SK-N-DZ (cell line): Measurements from ENCODE around the gene FLVCR1.
"Not testable (repeated sequence)": the region's sequence is repeated elsewhere in the genome, so short reads cannot be mapped to it uniquely, and the experiment has no call there.

ENCODE experiments used
- DNase-seq: peaks from one replicate; pipeline ENCODE4 v3.0.0-alpha.2; 2015; ENCODE audit warnings: low spot score

FLVCR1 gene

GRCh38 chr1:212860713-212861581 is 2.9 kb downstream of the FLVCR1 start:
- no peak for DNase-seq

- DNase-seq, result no peak
These were observed 4.1 kb downstream of the FLVCR1 start for GRCh38 chr1:212862111-212862690.

GRCh38 chr1:212863345-212863744 is 5.3 kb downstream of the FLVCR1 start:
- DNase-seq, result not testable (repeated sequence)

- no peak for DNase-seq
These were observed 6.1 kb downstream of the FLVCR1 start for GRCh38 chr1:212864201-212864600.

GRCh38 chr1:212867192-212867591 is 9.1 kb downstream of the FLVCR1 start:
- no peak for DNase-seq

GRCh38 chr1:212871976-212872375 is 13.9 kb downstream of the FLVCR1 start:
- no peak for DNase-seq

GRCh38 chr1:212873518-212873917 is 15.4 kb downstream of the FLVCR1 start:
- no peak for DNase-seq

GRCh38 chr1:212878418-212878817 is 20.3 kb downstream of the FLVCR1 start:
- no peak for DNase-seq

- DNase-seq, result no peak
These were observed 22.0 kb downstream of the FLVCR1 start for GRCh38 chr1:212879947-212880690.

GRCh38 chr1:212884592-212884991 is 26.5 kb downstream of the FLVCR1 start:
- no peak for DNase-seq

- no peak for DNase-seq
These were observed 34.0 kb downstream of the FLVCR1 start for GRCh38 chr1:212892108-212892507.

- no peak for DNase-seq
These were observed 41.8 kb downstream of the FLVCR1 start for GRCh38 chr1:212899845-212900244.

- DNase-seq, result no peak
These were observed 43.2 kb downstream of the FLVCR1 start for GRCh38 chr1:212901290-212901689.

GRCh38 chr1:212902054-212902453 is 44.0 kb downstream of the FLVCR1 start:
- no peak for DNase-seq

- no peak for DNase-seq
These were observed 45.6 kb downstream of the FLVCR1 start for GRCh38 chr1:212903664-212904063.

GRCh38 chr1:212908071-212908470 is 50.0 kb downstream of the FLVCR1 start:
- DNase-seq, result not testable (repeated sequence)

GRCh38 chr1:212908971-212909370 is 50.9 kb downstream of the FLVCR1 start:
- DNase-seq, result no peak

GRCh38 chr1:212909652-212910063 is 51.6 kb downstream of the FLVCR1 start:
- DNase-seq, result no peak

- not testable (repeated sequence) for DNase-seq
These were observed 52.1 kb downstream of the FLVCR1 start for GRCh38 chr1:212910213-212910612.

GRCh38 chr1:212913638-212914037 is 55.6 kb downstream of the FLVCR1 start:
- not testable (repeated sequence) for DNase-seq

- not testable (repeated sequence) for DNase-seq
These were observed 56.0 kb downstream of the FLVCR1 start for GRCh38 chr1:212914110-212914509.

- no peak for DNase-seq
These were observed 56.7 kb downstream of the FLVCR1 start for GRCh38 chr1:212914789-212915188.
